Mucosa of descending colon (tissue), 3 donors: ENCODE measurements around the gene NCAPG. TPM values are rescaled to one million over a fixed set of nuclear protein-coding genes. Genes with fewer than 3 reads are reported as not detected.

ENCODE experiments used
- ATAC-seq: fragments of 200-7000 bp; cut with Tn5 transposase; one replicate; pipeline ENCODE4 v1.9.1; 2020; ENCODE audit warnings: mild to moderate bottlenecking, moderate library complexity
- DNase-seq, 3 donors: peaks; one replicate each; pipeline ENCODE4 v3.0.0-alpha.2; 2020
- H3K36me3 ChIP-seq: fragments of 200-600 bp; one replicate; pipeline ENCODE4 v1.8.0; 2021; ENCODE audit warnings: low read depth, mild to moderate bottlenecking
- H3K4me1 ChIP-seq: fragments of 200-600 bp; one replicate; pipeline ENCODE4 v1.8.0; 2021; ENCODE audit warnings: low read depth, mild to moderate bottlenecking
- H3K4me3 ChIP-seq: fragments of 200-600 bp; one replicate; pipeline ENCODE4 v1.8.0; 2021; ENCODE audit warnings: mild to moderate bottlenecking
- H3K9me3 ChIP-seq: fragments of 200-600 bp; one replicate; pipeline ENCODE4 v1.8.0; 2021; ENCODE audit warnings: mild to moderate bottlenecking
- CTCF ChIP-seq: fragments of 200-600 bp; IDR thresholded peaks from one replicate; pipeline ENCODE4 v1.8.0; 2022; ENCODE audit warnings: antibody characterized with exemption, mild to moderate bottlenecking
- intact Hi-C, 2 donors: fragments of 100-400 bp; cut with DNase I in 1 of 2; cut with micrococcal nuclease in 1 of 2; formaldehyde crosslinking; loops; one replicate each; pipeline versions ENCODE4 v1.11.0 to v1.11.1; 2022; cut with DNase I, micrococcal nuclease
- total RNA-seq, 3 donors: library from RNA; stranded (reverse); fragmentation: NEBNext Ultra II Directional in 2 of 3; extraction: Animal tissue kit (Norgen Biotek cat#: 25700) in 2 of 3; gene quantifications; one replicate each; pipeline versions ENCODE4 v1.2.1 to v1.2.4, GENCODE V29; 2021 to 2023
- donor health status: DM: no; HTN: no; CAD: no; lungs with moderate emphysema.
- donor health status: DM: no; HTN: no; CAD: no.
- donor health status: DM: no; HTN: yes; CAD: no.

The NCAPG gene
- total RNA-seq, 3 donors from 2014 or later: 3.0 to 9.7 (median 3.4) TPM

- DNase-seq (no peak), ATAC-seq (no peak)
- H3K4me1 ChIP-seq: no peaks in the 10 kb centered on the region
- H3K9me3 ChIP-seq: no peaks in the 10 kb centered on the region
- intact Hi-C loops: no loop called here
- H3K4me3 ChIP-seq: no peak overlapping the region
- H3K36me3 ChIP-seq: no peaks in the 10 kb centered on the region
- no peak for TF ChIP-seq CTCF
Measured at GRCh38 chr4:17869327-17869726, 58.5 kb downstream of the NCAPG start.

GRCh38 chr4:17875402-17876070 is 64.8 kb downstream of the NCAPG start:
- intact Hi-C loops: no loop called here
- TF ChIP-seq CTCF: no peak

GRCh38 chr4:17876943-17877342 is 66.2 kb downstream of the NCAPG start:
- no peak for TF ChIP-seq CTCF
- intact Hi-C loops: no loop called here

More at GRCh38 chr4:17875402-17876070, 64.8 kb downstream of the NCAPG start:
- Histone ChIP-seq H3K4me1 (no peaks in the 10 kb centered on the region), H3K36me3 (no peaks in the 10 kb centered on the region), H3K4me3 (no peak overlapping the region), H3K9me3 (no peaks in the 10 kb centered on the region)
- ATAC-seq: no peak
- DNase-seq: no peak

GRCh38 chr4:17877661-17878060 is 66.9 kb downstream of the NCAPG start:
- Histone ChIP-seq H3K4me1 (no peaks in the 10 kb centered on the region), H3K36me3 (no peaks in the 10 kb centered on the region), H3K4me3 (no peak overlapping the region), H3K9me3 (no peaks in the 10 kb centered on the region)
- DNase-seq: no peak
- no peak for ATAC-seq
- TF ChIP-seq CTCF: no peak
- intact Hi-C loops: no loop called here

More at GRCh38 chr4:17876943-17877342, 66.2 kb downstream of the NCAPG start:
- Histone ChIP-seq H3K36me3 (no peaks in the 10 kb centered on the region), H3K4me1 (no peaks in the 10 kb centered on the region), H3K4me3 (no peak overlapping the region), H3K9me3 (no peaks in the 10 kb centered on the region)
- ATAC-seq (no peak), DNase-seq (no peak)

GRCh38 chr4:17884063-17884462 is 73.3 kb downstream of the NCAPG start:
- no peak for ATAC-seq
- no peak overlapping the region for H3K4me3 ChIP-seq
- no peak for TF ChIP-seq CTCF
- H3K4me1 ChIP-seq: no peaks in the 10 kb centered on the region
- intact Hi-C loops: no loop called here
- no peaks in the 10 kb centered on the region for H3K9me3 ChIP-seq
- no peaks in the 10 kb centered on the region for H3K36me3 ChIP-seq
- DNase-seq: no peak
